Left renal cortex interstitium (tissue), 4 donors: Measurements from ENCODE around the gene DAAM1. TPM values are rescaled to one million over a fixed set of nuclear protein-coding genes. Genes with fewer than 3 reads are reported as not detected.

Experiments
- DNase-seq, 4 donors: peaks; one replicate each; pipeline ENCODE4 v3.0.0-alpha.2; 2013; ENCODE audit warnings: low read depth in 4 of 4, low spot score in 2 of 4, missing footprints in 1 of 4
- polyA plus RNA-seq, 4 donors: library from polyadenylated mRNA; unstranded; fragments of 120-200 nt; gene quantifications; one replicate each; pipeline ENCODE4 v1.2.1, GENCODE V29; 2013; ENCODE audit not compliant: insufficient read length in 4 of 4

DAAM1 gene
- polyA plus RNA-seq, 4 donors = 51.7 to 58.6 (median 56.9) TPM

GRCh38 chr14:59356312-59356711 lies 167.8 kb downstream of the DAAM1 start:
- no peak for DNase-seq

GRCh38 chr14:59356767-59357166 lies 168.3 kb downstream of the DAAM1 start:
- DNase-seq = no peak

DNA sequence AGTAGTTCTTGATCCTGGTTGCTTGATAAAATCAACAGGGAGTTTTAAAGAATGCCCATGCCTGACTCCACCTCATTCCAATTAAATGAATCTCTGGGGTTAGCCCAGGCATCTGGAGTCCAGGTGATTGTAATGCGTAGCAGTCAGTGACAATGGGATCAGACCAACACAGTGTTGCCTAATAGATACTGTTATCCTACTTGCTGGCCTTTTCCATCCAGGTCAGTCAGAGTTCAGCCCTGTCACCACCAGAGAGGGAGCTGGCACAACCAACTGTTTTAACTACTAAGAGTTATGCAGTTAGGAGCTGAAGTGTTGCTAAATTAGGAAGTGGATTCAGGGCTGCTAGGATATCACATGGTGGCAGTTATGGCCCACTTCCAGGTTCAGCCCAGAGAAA lies 169.6 kb downstream of the DAAM1 start:
- no peak for DNase-seq

DNA sequence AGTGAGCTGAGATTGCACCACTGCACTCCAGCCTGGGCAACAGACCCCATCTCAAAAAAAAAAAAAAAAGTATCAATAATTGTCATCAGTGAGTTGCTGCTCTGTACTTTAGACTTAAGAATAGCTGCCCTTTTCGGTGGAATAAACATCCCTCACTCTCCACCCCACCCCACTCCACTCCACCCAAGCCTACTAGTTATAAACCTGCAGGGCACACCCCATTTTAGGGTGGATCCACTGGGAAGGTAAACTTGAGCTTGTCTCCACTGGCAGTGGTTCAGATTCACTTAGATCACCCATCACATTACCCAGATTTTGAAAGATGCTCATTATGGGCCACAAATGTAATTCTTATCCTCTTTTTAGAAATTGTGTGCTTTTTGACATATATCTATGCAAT lies 170.3 kb downstream of the DAAM1 start:
- no peak for DNase-seq

GRCh38 chr14:59359431-59360124 lies 171.1 kb downstream of the DAAM1 start:
- no peak for DNase-seq

- no peak for DNase-seq
Observed at GRCh38 chr14:59360233-59360632, 171.8 kb downstream of the DAAM1 start.

- DNase-seq = no peak
Observed at GRCh38 chr14:59360923-59361794, 172.7 kb downstream of the DAAM1 start.

GRCh38 chr14:59362513-59362912 lies 174.0 kb downstream of the DAAM1 start:
- no peak for DNase-seq

GRCh38 chr14:59363531-59364226 lies 175.2 kb downstream of the DAAM1 start:
- DNase-seq = no peak

DNA sequence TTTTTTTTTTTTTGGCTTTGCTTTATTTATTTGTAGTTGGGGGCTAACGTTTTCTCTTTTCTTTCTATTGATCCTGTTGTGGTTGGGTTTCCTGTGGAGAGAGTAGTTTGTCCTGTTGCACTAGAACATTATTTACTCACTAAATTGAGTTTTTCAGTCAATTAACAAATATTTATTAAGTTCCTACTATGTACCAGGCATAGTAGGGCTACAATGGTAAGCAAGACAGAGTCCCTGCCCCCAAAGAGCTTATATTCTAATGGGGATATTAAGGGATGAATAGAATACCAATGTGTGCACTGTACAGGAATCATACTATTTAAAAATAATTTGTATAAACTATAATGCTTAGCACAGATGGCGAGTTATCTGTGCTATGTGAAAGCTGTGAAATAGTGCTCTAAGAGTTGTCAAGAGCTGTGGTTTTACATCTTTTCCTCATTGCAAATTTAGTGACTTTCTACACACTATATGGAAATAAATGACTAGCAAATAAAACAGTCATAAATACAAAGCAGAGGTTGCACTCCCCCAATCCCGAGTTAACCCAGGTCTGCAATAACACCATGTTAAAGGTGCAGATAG lies 181.8 kb downstream of the DAAM1 start:
- no peak for DNase-seq

GRCh38 chr14:59371771-59372170 lies 183.3 kb downstream of the DAAM1 start:
- no peak for DNase-seq

GRCh38 chr14:59374048-59374447 lies 185.6 kb downstream of the DAAM1 start:
- DNase-seq = no peak

DNA sequence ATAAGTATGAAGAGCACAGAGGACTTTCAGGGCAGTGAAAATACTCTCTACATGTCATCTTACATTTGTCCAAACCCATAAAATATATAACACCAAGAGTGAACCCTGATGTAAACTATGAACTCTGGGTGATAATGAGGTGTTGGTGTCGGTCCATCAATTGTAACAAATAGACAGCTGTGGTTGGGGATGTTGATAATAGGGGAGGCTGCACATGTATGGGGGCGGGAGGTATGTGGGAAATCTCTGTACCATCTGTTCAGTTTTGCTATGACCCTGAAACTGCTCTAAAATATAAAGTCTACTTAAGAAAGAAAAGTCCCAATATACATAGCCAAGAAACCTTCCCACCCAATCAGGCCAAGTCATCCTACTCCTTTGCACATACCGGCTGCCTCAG lies 188.2 kb downstream of the DAAM1 start:
- DNase-seq = no peak

- DNase-seq = peak; percentile 57 to 74 (median 72)
Observed at GRCh38 chr14:59377491-59377890, 189.0 kb downstream of the DAAM1 start.

DNA sequence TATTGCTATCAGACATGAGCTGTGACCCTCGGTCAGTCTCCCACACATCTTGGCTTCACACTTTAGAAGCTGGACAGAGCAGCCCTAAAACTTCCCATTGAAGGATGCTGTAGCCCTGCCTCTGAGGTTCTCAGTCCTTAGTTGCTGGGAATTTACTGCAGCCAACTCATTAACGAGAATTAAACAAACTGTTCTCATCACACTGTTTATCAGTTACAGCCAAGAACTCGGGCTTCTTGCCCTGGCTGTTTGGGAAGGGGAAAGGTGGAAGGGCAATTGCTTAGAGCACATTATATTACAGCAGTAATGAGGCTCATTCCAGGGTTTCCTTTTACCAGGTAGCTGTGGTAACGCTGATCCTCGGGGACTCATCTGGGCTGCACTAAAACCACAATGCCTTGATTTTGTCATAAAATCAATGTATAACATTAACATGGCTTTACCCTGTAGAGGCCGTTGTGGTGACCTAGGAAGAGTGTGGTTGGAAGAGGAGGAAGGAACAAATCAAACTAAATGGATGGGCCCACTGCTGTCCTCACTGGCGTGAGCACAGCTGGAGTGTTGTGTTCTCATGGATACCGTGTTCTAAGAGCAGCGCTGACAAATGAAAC lies 189.6 kb downstream of the DAAM1 start:
- DNase-seq = peak; percentile 38 to 62 (median 56)

DNA sequence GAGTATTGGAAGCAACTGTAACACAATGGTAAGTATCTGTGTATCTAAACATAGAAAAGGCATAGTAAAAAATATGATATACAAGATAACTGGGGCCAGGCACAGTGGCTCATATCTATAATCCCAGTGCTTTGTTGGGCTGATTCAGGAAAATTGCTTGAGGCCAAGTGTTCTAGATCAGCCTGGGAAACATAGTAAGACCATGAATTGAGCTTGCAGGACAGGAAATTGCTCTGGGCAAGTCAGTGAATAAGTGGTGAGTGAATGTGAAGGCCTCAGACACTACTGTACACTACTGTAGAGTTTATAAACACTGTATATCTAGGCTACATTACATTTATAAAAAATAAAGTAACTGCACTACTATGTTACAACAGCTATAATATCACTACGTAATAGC lies 201.5 kb downstream of the DAAM1 start:
- DNase-seq = no peak

DNA sequence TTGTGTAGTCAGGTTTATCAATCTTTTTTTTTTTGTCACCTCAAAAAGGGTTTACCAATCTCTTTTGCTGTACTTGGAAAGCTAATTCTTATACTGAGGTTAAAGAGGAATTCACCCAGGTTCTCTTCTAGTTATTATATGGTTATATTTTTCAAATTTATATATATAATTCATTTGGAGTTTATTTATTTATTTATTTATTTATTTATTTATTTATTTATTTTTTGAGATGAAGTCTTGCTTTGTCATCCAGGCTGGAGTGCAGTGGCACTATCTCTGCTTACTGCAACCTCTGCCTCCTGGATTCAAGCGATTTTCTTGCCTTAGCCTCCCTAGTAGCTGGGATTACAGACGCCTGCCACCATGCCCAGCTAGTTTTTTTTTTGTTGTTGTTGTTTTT lies 202.9 kb downstream of the DAAM1 start:
- DNase-seq = no peak

DNA sequence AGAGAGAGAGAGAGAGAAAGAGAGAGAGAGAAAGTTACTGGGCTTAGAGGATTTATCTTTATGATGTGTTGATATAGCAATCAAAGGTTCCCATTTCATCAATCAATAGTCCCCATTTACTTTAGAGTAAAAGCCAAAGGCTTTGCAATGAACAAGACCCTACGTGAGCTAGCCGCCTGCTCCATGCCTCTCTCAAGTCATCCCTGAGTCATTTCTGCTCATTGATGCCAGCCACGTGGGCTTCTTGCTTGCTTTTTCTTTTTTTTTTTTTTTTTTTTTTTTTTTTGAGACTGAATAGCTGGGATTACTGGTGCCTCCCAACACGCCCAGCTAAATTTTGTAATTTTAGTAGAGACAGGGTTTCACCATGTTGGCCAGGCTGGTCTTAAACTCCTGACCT lies 205.8 kb downstream of the DAAM1 start:
- no peak for DNase-seq

GRCh38 chr14:59395672-59396071 lies 207.2 kb downstream of the DAAM1 start:
- DNase-seq = no peak

DNA sequence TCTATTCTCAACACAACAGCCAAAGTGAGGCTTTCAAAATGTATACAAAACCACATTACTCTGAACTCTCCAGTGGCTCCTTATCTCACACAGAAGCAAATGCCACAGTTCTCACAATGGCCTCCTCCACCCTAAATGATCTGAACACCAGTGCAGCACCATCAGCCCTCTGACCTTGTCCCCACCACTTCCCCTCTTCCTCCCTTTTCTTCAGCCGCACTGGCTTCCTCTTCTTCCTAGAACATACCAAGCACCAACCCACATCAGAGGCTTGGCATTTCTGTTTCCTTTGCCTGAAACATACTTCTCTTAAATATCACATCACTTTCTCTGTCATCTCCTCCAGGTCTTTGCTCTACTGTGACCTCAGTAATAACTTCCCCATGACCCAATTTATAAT lies 210.4 kb downstream of the DAAM1 start:
- no peak for DNase-seq
